WTC11 (cell line): ENCODE measurements around the gene LNX1. TPM values are rescaled to one million over a fixed set of nuclear protein-coding genes. Genes with fewer than 3 reads are reported as not detected.
A peak's percentile ranks its signal among the peaks of the same experiment; 100 is the strongest.

Source experiments
- ATAC-seq: fragments of 200-7000 bp; cut with Tn5 transposase; 2 replicates; pipeline ENCODE4 v1.10.0; 2021; ENCODE audit warnings: mild to moderate bottlenecking, moderate library complexity
- CTCF ChIA-PET: fragments of 300-600 bp; sonication (Branson Sonifier 250); formaldehyde crosslinking; loops from one replicate; lab custom pipeline; 2021; ENCODE audit warnings: antibody characterized with exemption; lab: Charles Lee
- POLR2A ChIA-PET: fragments of 350-600 bp; sonication (Branson Sonifier 250); formaldehyde crosslinking; loops from one replicate; lab custom pipeline; 2021; ENCODE audit warnings: antibody characterized with exemption; lab: Charles Lee
- DNase-seq: peaks from one replicate; pipeline ENCODE4 v3.0.0; 2021; ENCODE audit warnings: low spot score
- H3K27ac Mint-ChIP-seq: 2 replicates; pipeline ENCODE4 v1.8.0; 2021; ENCODE audit warnings: mixed read lengths
- H3K27me3 Mint-ChIP-seq: 2 replicates; pipeline ENCODE4 v1.8.0; 2021; ENCODE audit warnings: low read depth, mild to moderate bottlenecking, moderate library complexity, mixed read lengths
- H3K36me3 Mint-ChIP-seq: 2 replicates; pipeline ENCODE4 v1.8.0; 2021; ENCODE audit warnings: mixed read lengths
- H3K4me1 Mint-ChIP-seq: 2 replicates; pipeline ENCODE4 v1.8.0; 2022; ENCODE audit warnings: mixed read lengths
- H3K4me3 Mint-ChIP-seq: 2 replicates; pipeline ENCODE4 v1.8.0; 2021; ENCODE audit warnings: mild to moderate bottlenecking, moderate library complexity, mixed read lengths
- H3K9me3 Mint-ChIP-seq: 2 replicates; pipeline ENCODE4 v1.8.0; 2021; ENCODE audit warnings: mixed read lengths
- CBFB ChIP-seq: sonication (generic); formaldehyde crosslinking; IDR thresholded peaks from 2 replicates; pipeline ENCODE4 v1.8.1; 2022; ENCODE audit warnings: mild to moderate bottlenecking, low read depth, missing genetic modification reagents
- FOXK1 ChIP-seq: sonication (generic); formaldehyde crosslinking; IDR thresholded peaks from 2 replicates; pipeline ENCODE4 v1.8.0; 2022; ENCODE audit warnings: mild to moderate bottlenecking, moderate library complexity, missing genetic modification reagents
- HMGA2 ChIP-seq: fragments of 250-450 bp; sonication (Bioruptor Pico); IDR thresholded peaks from 2 replicates; pipeline ENCODE4 v1.4.0; 2021; ENCODE audit warnings: mild to moderate bottlenecking, moderate library complexity
- MXD4 ChIP-seq: fragments of 250-450 bp; sonication (Bioruptor Pico); IDR thresholded peaks from 2 replicates; pipeline ENCODE4 v1.8.0; 2021; ENCODE audit warnings: mild to moderate bottlenecking, moderate library complexity, borderline replicate concordance
- MYBL2 ChIP-seq: sonication (generic); formaldehyde crosslinking; IDR thresholded peaks from 2 replicates; pipeline ENCODE4 v1.8.1; 2023; ENCODE audit warnings: mild to moderate bottlenecking, moderate library complexity, missing genetic modification reagents
- NFE2L1 ChIP-seq: sonication (generic); formaldehyde crosslinking; IDR thresholded peaks from 2 replicates; pipeline ENCODE4 v1.8.1; 2023; ENCODE audit warnings: missing genetic modification reagents
- TEAD1 ChIP-seq: sonication (generic); formaldehyde crosslinking; IDR thresholded peaks from 2 replicates; pipeline ENCODE4 v1.8.0; 2022; ENCODE audit warnings: mild to moderate bottlenecking, missing genetic modification reagents
- ZBTB21 ChIP-seq: sonication (generic); formaldehyde crosslinking; IDR thresholded peaks from 2 replicates; pipeline ENCODE4 v1.8.1; 2023; ENCODE audit warnings: mild to moderate bottlenecking, missing genetic modification reagents, borderline replicate concordance
- ZNF121 ChIP-seq: sonication (generic); formaldehyde crosslinking; IDR thresholded peaks from 2 replicates; pipeline ENCODE4 v1.8.0; 2023; ENCODE audit warnings: missing genetic modification reagents
- ZNF671 ChIP-seq: fragments of 250-450 bp; sonication (Bioruptor Pico); IDR thresholded peaks from 2 replicates; pipeline ENCODE4 v1.8.0; 2021; ENCODE audit warnings: mild to moderate bottlenecking
- total RNA-seq: library from RNA; stranded (reverse); gene quantifications from 3 replicates; pipeline ENCODE4 v1.2.3, GENCODE V29; 2021
- TF ChIP-seq, protein P1 (sequence below): fragments of 250-450 bp; sonication (Bioruptor Pico); IDR thresholded peaks from 2 replicates; pipeline ENCODE4 v1.8.0; 2021; ENCODE audit warnings: mild to moderate bottlenecking
- TF ChIP-seq, protein P2 (sequence below): sonication (generic); formaldehyde crosslinking; IDR thresholded peaks from 2 replicates; pipeline ENCODE4 v1.8.1; 2022; ENCODE audit warnings: missing genetic modification reagents, borderline replicate concordance
- TF ChIP-seq, protein P3 (sequence below): fragments of 250-450 bp; sonication (Bioruptor Pico); IDR thresholded peaks from 2 replicates; pipeline ENCODE4 v1.9.0; 2021; ENCODE audit warnings: mild to moderate bottlenecking, borderline replicate concordance
- TF ChIP-seq, protein P4 (sequence below): sonication (generic); formaldehyde crosslinking; IDR thresholded peaks from 2 replicates; pipeline ENCODE4 v1.8.0; 2022; ENCODE audit warnings: mild to moderate bottlenecking, missing genetic modification reagents

Gene LNX1
- total RNA-seq, 1 experiment from 2014 or later: 5.9 TPM

DNA sequence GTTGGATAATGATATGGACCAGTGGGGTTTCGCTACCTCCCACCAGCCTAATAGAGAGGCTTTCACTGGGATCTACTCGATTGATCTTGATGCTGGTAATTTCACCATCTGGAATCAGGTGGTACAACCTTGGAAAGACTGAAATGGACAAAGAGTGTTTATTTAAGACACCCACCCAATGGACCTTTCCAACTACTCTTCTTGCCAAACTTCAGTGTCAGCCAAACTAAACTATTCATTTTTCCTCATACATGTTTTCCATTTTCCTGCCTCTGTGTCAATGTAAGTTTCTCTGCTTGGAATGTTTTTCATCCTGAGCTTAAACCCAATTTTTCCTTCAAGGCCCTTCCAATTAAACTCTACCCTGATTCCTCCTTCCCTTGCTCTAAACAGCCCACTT lies 92.6 kb downstream of the LNX1 start:
- peaks cover 18% of the 10 kb centered on the region for H3K4me1 Mint-ChIP-seq
- DNase-seq: no peak
- TF ChIP-seq ZNF121 (CRISPR knock-in tag): no peak
- no peak for TF ChIP-seq ZBTB21
- no peak for TF ChIP-seq MXD4 (CRISPR knock-in tag)
- TF ChIP-seq, protein P1, sequence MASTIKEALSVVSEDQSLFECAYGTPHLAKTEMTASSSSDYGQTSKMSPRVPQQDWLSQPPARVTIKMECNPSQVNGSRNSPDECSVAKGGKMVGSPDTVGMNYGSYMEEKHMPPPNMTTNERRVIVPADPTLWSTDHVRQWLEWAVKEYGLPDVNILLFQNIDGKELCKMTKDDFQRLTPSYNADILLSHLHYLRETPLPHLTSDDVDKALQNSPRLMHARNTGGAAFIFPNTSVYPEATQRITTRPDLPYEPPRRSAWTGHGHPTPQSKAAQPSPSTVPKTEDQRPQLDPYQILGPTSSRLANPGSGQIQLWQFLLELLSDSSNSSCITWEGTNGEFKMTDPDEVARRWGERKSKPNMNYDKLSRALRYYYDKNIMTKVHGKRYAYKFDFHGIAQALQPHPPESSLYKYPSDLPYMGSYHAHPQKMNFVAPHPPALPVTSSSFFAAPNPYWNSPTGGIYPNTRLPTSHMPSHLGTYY (CRISPR knock-in tag): no peak
- TF ChIP-seq, protein P2, sequence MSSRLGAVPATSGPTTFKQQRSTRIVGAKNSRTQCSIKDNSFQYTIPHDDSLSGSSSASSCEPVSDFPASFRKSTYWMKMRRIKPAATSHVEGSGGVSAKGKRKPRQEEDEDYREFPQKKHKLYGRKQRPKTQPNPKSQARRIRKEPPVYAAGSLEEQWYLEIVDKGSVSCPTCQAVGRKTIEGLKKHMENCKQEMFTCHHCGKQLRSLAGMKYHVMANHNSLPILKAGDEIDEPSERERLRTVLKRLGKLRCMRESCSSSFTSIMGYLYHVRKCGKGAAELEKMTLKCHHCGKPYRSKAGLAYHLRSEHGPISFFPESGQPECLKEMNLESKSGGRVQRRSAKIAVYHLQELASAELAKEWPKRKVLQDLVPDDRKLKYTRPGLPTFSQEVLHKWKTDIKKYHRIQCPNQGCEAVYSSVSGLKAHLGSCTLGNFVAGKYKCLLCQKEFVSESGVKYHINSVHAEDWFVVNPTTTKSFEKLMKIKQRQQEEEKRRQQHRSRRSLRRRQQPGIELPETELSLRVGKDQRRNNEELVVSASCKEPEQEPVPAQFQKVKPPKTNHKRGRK: no peak
- no peak for TF ChIP-seq CBFB
- TF ChIP-seq MYBL2: no peak
- TF ChIP-seq, protein P3, sequence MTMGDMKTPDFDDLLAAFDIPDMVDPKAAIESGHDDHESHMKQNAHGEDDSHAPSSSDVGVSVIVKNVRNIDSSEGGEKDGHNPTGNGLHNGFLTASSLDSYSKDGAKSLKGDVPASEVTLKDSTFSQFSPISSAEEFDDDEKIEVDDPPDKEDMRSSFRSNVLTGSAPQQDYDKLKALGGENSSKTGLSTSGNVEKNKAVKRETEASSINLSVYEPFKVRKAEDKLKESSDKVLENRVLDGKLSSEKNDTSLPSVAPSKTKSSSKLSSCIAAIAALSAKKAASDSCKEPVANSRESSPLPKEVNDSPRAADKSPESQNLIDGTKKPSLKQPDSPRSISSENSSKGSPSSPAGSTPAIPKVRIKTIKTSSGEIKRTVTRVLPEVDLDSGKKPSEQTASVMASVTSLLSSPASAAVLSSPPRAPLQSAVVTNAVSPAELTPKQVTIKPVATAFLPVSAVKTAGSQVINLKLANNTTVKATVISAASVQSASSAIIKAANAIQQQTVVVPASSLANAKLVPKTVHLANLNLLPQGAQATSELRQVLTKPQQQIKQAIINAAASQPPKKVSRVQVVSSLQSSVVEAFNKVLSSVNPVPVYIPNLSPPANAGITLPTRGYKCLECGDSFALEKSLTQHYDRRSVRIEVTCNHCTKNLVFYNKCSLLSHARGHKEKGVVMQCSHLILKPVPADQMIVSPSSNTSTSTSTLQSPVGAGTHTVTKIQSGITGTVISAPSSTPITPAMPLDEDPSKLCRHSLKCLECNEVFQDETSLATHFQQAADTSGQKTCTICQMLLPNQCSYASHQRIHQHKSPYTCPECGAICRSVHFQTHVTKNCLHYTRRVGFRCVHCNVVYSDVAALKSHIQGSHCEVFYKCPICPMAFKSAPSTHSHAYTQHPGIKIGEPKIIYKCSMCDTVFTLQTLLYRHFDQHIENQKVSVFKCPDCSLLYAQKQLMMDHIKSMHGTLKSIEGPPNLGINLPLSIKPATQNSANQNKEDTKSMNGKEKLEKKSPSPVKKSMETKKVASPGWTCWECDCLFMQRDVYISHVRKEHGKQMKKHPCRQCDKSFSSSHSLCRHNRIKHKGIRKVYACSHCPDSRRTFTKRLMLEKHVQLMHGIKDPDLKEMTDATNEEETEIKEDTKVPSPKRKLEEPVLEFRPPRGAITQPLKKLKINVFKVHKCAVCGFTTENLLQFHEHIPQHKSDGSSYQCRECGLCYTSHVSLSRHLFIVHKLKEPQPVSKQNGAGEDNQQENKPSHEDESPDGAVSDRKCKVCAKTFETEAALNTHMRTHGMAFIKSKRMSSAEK (CRISPR knock-in tag): no peak
- TF ChIP-seq FOXK1: no peak
- TF ChIP-seq HMGA2 (CRISPR knock-in tag): no peak
- no peak for TF ChIP-seq TEAD1
- H3K36me3 Mint-ChIP-seq: no peaks in the 10 kb centered on the region
- no peak overlapping the region for H3K27ac Mint-ChIP-seq
- H3K4me3 Mint-ChIP-seq: no peak overlapping the region
- POLR2A ChIA-PET: no interaction called here
- no peaks in the 10 kb centered on the region for H3K27me3 Mint-ChIP-seq
- CTCF ChIA-PET: no interaction called here
- no peaks in the 10 kb centered on the region for H3K9me3 Mint-ChIP-seq
- no peak for ATAC-seq

DNA sequence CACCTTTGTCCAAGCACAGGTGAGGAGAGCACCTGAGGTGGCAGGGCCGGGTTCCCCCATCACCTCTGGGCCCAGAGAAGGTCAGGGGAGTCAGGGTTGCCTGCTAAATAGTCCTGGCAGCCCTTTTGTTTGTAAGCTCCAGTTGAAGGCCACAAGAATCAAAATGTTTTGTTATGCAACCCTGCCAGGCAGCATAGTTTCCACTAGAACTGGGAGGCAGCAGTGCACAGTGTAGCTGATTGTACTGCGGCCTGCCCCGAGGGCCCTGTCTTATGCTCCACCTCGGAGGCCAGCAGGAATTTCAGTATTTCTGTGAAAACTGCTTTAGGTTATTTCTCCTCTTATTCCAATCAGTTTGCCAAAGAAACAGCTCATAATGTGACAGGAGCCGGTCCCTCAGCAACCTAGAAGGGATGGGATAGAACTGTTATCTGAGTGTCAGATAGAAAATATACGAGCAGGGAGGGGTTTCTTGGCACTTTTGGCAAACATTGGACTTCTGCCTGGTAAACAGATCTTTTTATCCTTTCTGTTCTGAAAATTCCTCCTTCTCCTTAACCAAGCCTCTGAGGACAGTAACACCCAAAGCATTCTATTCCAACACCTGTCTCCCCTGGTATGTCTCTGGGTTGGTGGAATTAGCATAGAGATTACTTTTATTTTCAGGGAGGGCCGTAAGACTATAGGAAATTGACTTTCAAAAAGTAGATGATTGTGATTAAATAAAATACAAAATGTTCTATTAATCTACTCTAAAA lies 93.6 kb downstream of the LNX1 start:
- no peak overlapping the region for H3K4me3 Mint-ChIP-seq

More for the DNA sequence above, 93.6 kb downstream of the LNX1 start:
- ChIA-PET CTCF (interaction anchor here (0.7 to 2.1 kb wide), 3 partner anchors 9 to 736 kb away, joined by 3 to 8 read pairs (median 5); no protein-coding TSS in a partner anchor), POLR2A (no interaction called here)
- Mint-ChIP-seq H3K27ac (no peak overlapping the region), H3K36me3 (no peaks in the 10 kb centered on the region), H3K9me3 (no peaks in the 10 kb centered on the region), H3K4me1 (peaks cover 18% of the 10 kb centered on the region), H3K27me3 (no peaks in the 10 kb centered on the region)
- peak; percentile 20 for DNase-seq
- peak; percentile 88 for ATAC-seq
- TF ChIP-seq ZNF671 (CRISPR knock-in tag) (no peak), NFE2L1 (CRISPR knock-in tag) (no peak)
- TF ChIP-seq, protein P4, sequence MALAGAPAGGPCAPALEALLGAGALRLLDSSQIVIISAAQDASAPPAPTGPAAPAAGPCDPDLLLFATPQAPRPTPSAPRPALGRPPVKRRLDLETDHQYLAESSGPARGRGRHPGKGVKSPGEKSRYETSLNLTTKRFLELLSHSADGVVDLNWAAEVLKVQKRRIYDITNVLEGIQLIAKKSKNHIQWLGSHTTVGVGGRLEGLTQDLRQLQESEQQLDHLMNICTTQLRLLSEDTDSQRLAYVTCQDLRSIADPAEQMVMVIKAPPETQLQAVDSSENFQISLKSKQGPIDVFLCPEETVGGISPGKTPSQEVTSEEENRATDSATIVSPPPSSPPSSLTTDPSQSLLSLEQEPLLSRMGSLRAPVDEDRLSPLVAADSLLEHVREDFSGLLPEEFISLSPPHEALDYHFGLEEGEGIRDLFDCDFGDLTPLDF (CRISPR knock-in tag): no peak
- TF ChIP-seq, protein P3 (CRISPR knock-in tag): no peak
